ENCODE results near the gene DMRT3. TPM values are rescaled to one million over a fixed set of nuclear protein-coding genes. Genes with fewer than 3 reads are reported as not detected.

Gene DMRT3
- total RNA-seq, 2 experiments from 2014 or later = not detected

- ChIA-PET POLR2A (no interaction called here), CTCF (no interaction called here)
- DNase-seq (no peak), ATAC-seq (no peak)
- H3K4me3 Mint-ChIP-seq = peak overlapping the region; percentile 3
- no peak overlapping the region for H3K27ac Mint-ChIP-seq
- H3K27me3 Mint-ChIP-seq (ENCODE audit: low read depth) = peaks cover 77% of the 10 kb centered on the region
- H3K36me3 Mint-ChIP-seq (ENCODE audit: low read depth) = peaks cover 19% of the 10 kb centered on the region
- H3K4me1 Mint-ChIP-seq (ENCODE audit: low read depth) = peaks cover 12% of the 10 kb centered on the region
- no peaks in the 10 kb centered on the region for H3K9me3 Mint-ChIP-seq (ENCODE audit: insufficient read depth)
Observed at GRCh38 chr9:973295-973834, 3.1 kb upstream of the DMRT3 start.

DNA sequence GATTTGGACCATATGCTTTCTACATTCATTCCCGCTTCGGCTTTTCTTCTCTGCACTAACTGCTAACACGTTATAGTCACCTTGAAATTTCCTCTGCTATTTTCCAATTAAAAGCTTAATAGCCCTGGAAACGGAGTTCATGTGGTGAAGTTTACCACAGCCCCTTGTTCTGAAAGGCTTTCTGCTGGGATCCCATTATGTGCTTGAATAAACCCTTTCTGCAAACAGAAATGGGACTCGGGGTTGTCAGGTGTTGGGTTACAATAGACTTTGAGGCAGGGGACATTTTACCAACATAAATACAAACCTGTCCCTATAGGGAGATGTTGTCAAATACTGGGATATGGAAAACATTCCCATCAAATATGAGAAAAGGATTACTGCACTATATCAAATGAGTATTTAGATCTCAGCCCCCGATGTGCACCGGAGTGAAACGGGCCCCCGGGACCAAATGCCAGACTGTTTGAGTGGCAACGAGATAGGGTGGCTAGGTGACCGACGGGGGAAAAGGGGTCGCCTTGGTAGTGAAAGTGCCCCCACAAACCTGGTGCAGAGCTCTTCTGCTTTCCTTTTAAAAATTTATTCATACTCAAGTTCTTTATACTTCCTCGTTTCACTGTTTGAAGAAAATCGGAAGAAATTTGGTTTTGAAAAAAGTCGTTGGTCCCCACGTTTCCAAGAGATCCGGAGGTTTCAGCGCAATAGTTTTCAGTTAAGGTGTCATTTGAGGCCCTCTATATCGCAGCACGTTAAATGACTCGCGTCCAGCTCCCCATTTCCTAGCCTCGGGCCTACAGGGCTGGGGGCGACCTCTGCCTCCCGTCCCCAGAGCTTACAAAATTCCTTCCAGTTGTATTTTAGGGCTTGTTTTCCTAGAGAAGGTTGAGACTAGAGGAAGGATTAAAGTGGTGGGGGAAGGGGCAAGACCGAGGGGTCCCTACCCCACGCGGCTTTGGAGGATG, 2.1 kb upstream of the DMRT3 start:
- CTCF ChIA-PET = interaction anchor here (0.6 kb wide), 1 partner anchor 581 kb away, joined by 3 read pairs; no protein-coding TSS in a partner anchor
- no peak for DNase-seq
- Mint-ChIP-seq H3K36me3 (ENCODE audit: low read depth) (peaks cover 18% of the 10 kb centered on the region), H3K27me3 (ENCODE audit: low read depth) (peaks cover 74% of the 10 kb centered on the region), H3K4me3 (no peak overlapping the region), H3K9me3 (ENCODE audit: insufficient read depth) (no peaks in the 10 kb centered on the region), H3K27ac (peak overlapping the region; percentile 14), H3K4me1 (ENCODE audit: low read depth) (peaks cover 9% of the 10 kb centered on the region)
- POLR2A ChIA-PET = no interaction called here
- ATAC-seq = no peak

DNA sequence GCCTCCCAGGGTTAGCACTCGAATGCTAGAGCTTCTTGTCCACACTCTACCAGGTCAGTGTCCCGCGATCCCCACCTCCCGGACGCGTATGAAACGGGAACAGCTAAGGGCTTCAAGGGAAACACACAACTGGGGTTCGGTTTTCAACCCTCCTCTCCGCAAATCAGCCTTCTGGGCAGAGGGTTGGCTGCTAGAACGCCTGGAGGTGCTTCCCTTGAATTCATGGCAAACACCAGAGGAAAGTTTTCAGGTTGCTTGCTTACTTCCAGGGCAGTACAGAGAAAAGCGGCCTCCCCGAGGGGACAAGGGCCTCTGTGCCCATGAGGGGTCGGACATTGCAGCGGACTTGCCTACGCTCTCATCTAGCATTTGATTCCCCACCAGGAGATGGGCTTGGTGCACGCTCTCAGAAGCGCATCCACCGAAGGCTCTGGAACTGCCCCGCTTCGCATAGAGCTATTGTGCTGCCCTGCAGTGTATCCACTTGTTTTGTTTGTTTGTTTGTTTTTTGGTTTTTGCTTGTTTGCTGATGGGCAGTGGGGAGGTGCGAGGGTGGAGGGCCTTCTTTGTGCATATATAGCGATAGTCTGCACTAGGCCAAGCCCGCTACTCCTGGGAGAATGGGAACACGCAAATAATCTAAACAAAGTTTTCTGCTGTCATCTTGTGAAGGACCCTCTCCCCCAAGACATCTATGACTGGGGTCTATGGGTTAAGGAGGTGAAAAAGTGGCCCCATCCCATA, 1.3 kb upstream of the DMRT3 start:
- POLR2A ChIA-PET = no interaction called here
- Mint-ChIP-seq H3K27ac (no peak overlapping the region), H3K4me1 (ENCODE audit: low read depth) (peaks cover 8% of the 10 kb centered on the region)

GRCh38 chr9:975740-976257, 656 bp upstream of the DMRT3 start:
- H3K4me1 Mint-ChIP-seq (ENCODE audit: low read depth) = peaks cover 6% of the 10 kb centered on the region
- peaks cover 13% of the 10 kb centered on the region for H3K36me3 Mint-ChIP-seq (ENCODE audit: low read depth)
- CTCF ChIA-PET = no interaction called here
- peak overlapping the region; percentile 40 for H3K4me3 Mint-ChIP-seq
- H3K27me3 Mint-ChIP-seq (ENCODE audit: low read depth) = peaks cover 75% of the 10 kb centered on the region
- peak overlapping the region; percentile 61 for H3K27ac Mint-ChIP-seq
- ATAC-seq (no peak), DNase-seq (no peak)
- POLR2A ChIA-PET = no interaction called here
- no peaks in the 10 kb centered on the region for H3K9me3 Mint-ChIP-seq (ENCODE audit: insufficient read depth)

More for the DNA sequence above, 1.3 kb upstream of the DMRT3 start:
- Mint-ChIP-seq H3K27me3 (ENCODE audit: low read depth) (peaks cover 76% of the 10 kb centered on the region), H3K36me3 (ENCODE audit: low read depth) (peaks cover 16% of the 10 kb centered on the region), H3K4me3 (no peak overlapping the region), H3K9me3 (ENCODE audit: insufficient read depth) (no peaks in the 10 kb centered on the region)
- ATAC-seq = no peak
- no peak for DNase-seq
- CTCF ChIA-PET = no interaction called here

DNA sequence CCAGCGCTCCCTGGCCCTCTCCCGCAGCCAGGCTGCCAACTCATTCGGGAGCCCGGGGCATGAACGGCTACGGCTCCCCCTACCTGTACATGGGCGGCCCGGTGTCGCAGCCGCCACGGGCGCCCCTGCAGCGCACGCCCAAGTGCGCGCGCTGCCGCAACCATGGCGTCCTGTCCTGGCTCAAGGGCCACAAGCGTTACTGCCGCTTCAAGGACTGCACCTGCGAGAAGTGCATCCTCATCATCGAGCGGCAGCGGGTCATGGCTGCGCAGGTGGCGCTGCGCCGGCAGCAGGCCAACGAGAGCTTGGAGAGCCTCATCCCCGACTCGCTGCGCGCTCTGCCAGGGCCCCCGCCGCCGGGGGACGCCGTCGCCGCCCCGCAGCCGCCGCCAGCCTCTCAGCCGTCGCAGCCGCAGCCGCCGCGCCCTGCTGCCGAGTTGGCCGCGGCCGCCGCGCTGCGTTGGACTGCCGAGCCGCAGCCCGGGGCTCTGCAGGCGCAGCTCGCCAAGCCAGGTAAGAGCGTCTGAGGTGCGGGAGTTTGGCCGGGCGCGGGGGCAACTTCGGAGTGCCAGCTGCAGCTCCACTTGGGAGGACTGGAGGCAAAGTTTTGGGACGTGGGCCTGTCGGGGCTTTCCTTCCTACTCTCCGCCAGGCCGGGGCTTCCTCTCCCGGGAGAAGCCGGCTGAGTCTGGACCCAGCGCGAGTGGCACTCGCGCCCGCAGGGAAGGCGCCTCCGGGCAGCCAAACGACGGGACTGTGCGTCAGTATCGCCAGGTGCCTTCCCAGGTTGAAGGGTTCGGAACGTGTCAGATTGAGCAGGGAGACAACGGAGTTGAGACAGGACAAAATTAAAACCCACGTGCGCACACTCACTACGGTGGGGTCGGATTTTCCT, 735 bp downstream of the DMRT3 start:
- ATAC-seq = no peak
- no peak overlapping the region for H3K4me3 Mint-ChIP-seq
- peaks cover 81% of the 10 kb centered on the region for H3K27me3 Mint-ChIP-seq (ENCODE audit: low read depth)
- no peak overlapping the region for H3K27ac Mint-ChIP-seq
- no peaks in the 10 kb centered on the region for H3K9me3 Mint-ChIP-seq (ENCODE audit: insufficient read depth)
- DNase-seq = no peak
- POLR2A ChIA-PET = interaction anchor here (0.6 kb wide), 1 partner anchor 60 kb away, joined by 4 read pairs; no protein-coding TSS in a partner anchor
- peaks cover 6% of the 10 kb centered on the region for H3K4me1 Mint-ChIP-seq (ENCODE audit: low read depth)
- CTCF ChIA-PET = interaction anchor here (1.2 to 1.3 kb wide), 2 partner anchors 12 to 28 kb away, joined by 3 to 5 read pairs; no protein-coding TSS in a partner anchor
- peaks cover 13% of the 10 kb centered on the region for H3K36me3 Mint-ChIP-seq (ENCODE audit: low read depth)

- peaks cover 12% of the 10 kb centered on the region for H3K36me3 Mint-ChIP-seq (ENCODE audit: low read depth)
- no peak overlapping the region for H3K27ac Mint-ChIP-seq
Observed at GRCh38 chr9:977838-978830, 1.7 kb downstream of the DMRT3 start.

GRCh38 chr9:979983-980382, 3.5 kb downstream of the DMRT3 start:
- Mint-ChIP-seq H3K36me3 (ENCODE audit: low read depth) (peaks cover 6% of the 10 kb centered on the region), H3K27ac (no peak overlapping the region), H3K9me3 (ENCODE audit: insufficient read depth) (no peaks in the 10 kb centered on the region), H3K27me3 (ENCODE audit: low read depth) (peaks cover 75% of the 10 kb centered on the region), H3K4me3 (no peak overlapping the region), H3K4me1 (ENCODE audit: low read depth) (no peaks in the 10 kb centered on the region)
- no peak for DNase-seq
- ChIA-PET CTCF (interaction anchor here (0.7 to 2.1 kb wide), 5 partner anchors 8 to 87 kb away, joined by 3 to 7 read pairs (median 4); no protein-coding TSS in a partner anchor), POLR2A (no interaction called here)
- ATAC-seq = no peak

More at GRCh38 chr9:977838-978830, 1.7 kb downstream of the DMRT3 start:
- ChIA-PET CTCF (interaction anchor here (0.7 to 2.1 kb wide), 6 partner anchors 10 to 85 kb away, joined by 3 to 7 read pairs (median 4); no protein-coding TSS in a partner anchor), POLR2A (interaction anchor here (0.6 kb wide), 1 partner anchor 59 kb away, joined by 4 read pairs; no protein-coding TSS in a partner anchor)
- no peaks in the 10 kb centered on the region for H3K9me3 Mint-ChIP-seq (ENCODE audit: insufficient read depth)
- H3K4me3 Mint-ChIP-seq = no peak overlapping the region
- ATAC-seq = no peak
- DNase-seq = no peak
- peaks cover 85% of the 10 kb centered on the region for H3K27me3 Mint-ChIP-seq (ENCODE audit: low read depth)
- peaks cover 4% of the 10 kb centered on the region for H3K4me1 Mint-ChIP-seq (ENCODE audit: low read depth)

GRCh38 chr9:980640-981039, 4.2 kb downstream of the DMRT3 start:
- DNase-seq (no peak), ATAC-seq (no peak)
- no peaks in the 10 kb centered on the region for H3K9me3 Mint-ChIP-seq (ENCODE audit: insufficient read depth)
- ChIA-PET POLR2A (no interaction called here), CTCF (interaction anchor here (0.7 to 1.2 kb wide), 2 partner anchors 9 to 24 kb away, joined by 3 to 4 read pairs; no protein-coding TSS in a partner anchor)
- peaks cover 4% of the 10 kb centered on the region for H3K36me3 Mint-ChIP-seq (ENCODE audit: low read depth)
- no peak overlapping the region for H3K4me3 Mint-ChIP-seq
- H3K4me1 Mint-ChIP-seq (ENCODE audit: low read depth) = no peaks in the 10 kb centered on the region
- peaks cover 69% of the 10 kb centered on the region for H3K27me3 Mint-ChIP-seq (ENCODE audit: low read depth)
- H3K27ac Mint-ChIP-seq = no peak overlapping the region

GRCh38 chr9:981491-981898, 5.0 kb downstream of the DMRT3 start:
- CTCF ChIA-PET = interaction anchor here (1.2 kb wide), 1 partner anchor 23 kb away, joined by 4 read pairs; no protein-coding TSS in a partner anchor
- POLR2A ChIA-PET = no interaction called here
- Mint-ChIP-seq H3K36me3 (ENCODE audit: low read depth) (no peaks in the 10 kb centered on the region), H3K4me1 (ENCODE audit: low read depth) (no peaks in the 10 kb centered on the region), H3K27me3 (ENCODE audit: low read depth) (peaks cover 66% of the 10 kb centered on the region), H3K9me3 (ENCODE audit: insufficient read depth) (no peaks in the 10 kb centered on the region), H3K27ac (no peak overlapping the region), H3K4me3 (no peak overlapping the region)
- ATAC-seq (no peak), DNase-seq (no peak)

All from activated CD8-positive, alpha-beta T cell treated with anti-CD3 and anti-CD28 coated beads, Interleukin-2, amount 10 ng/mL, durations not matched to agents 7 days and 5 days (primary cell).